Loucy (cell line): ENCODE results near the gene ELP6.
"Not testable (repeated sequence)": the region's sequence is repeated elsewhere in the genome, so short reads cannot be mapped to it uniquely, and the experiment has no call there.

Experiments used
- EZH2phosphoT487 ChIP-seq: fragments of 200-600 bp; IDR thresholded peaks from 2 replicates; pipeline ENCODE4 v1.6.1; 2018; ENCODE audit warnings: antibody characterized with exemption, mild to moderate bottlenecking, moderate library complexity, borderline replicate concordance
- TF ChIP-seq, protein P1 (sequence below): fragments of 200-600 bp; sonication (generic); conservative IDR thresholded peaks from 2 replicates; pipeline ENCODE4 v1.5.1; 2014; ENCODE audit warnings: mild to moderate bottlenecking, antibody characterized with exemption, low read length

DNA sequence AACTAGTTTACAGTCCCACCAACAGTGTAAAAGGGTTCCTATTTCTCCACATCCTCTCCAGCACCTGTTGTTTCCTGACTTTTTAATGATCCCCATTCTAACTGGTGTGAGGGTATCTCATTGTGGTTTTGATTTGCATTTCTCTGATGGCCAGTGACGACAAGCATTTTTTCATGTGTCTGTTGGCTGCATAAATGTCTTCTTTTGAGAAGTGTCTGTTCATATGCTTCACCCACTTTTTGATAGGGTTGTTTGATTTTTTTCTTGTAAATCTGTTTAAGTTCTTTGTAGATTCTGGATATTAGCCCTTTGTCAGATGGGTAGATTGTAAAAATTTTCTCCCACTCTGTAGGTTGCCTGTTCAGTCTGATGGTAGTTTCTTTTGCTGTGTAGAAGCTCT lies 45.2 kb downstream of the ELP6 start:
- TF ChIP-seq, protein P1, sequence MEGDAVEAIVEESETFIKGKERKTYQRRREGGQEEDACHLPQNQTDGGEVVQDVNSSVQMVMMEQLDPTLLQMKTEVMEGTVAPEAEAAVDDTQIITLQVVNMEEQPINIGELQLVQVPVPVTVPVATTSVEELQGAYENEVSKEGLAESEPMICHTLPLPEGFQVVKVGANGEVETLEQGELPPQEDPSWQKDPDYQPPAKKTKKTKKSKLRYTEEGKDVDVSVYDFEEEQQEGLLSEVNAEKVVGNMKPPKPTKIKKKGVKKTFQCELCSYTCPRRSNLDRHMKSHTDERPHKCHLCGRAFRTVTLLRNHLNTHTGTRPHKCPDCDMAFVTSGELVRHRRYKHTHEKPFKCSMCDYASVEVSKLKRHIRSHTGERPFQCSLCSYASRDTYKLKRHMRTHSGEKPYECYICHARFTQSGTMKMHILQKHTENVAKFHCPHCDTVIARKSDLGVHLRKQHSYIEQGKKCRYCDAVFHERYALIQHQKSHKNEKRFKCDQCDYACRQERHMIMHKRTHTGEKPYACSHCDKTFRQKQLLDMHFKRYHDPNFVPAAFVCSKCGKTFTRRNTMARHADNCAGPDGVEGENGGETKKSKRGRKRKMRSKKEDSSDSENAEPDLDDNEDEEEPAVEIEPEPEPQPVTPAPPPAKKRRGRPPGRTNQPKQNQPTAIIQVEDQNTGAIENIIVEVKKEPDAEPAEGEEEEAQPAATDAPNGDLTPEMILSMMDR, result not testable (repeated sequence)
- TF ChIP-seq EZH2phosphoT487, result not testable (repeated sequence)
